Measurements from ENCODE around the gene CPN1. TPM values are rescaled to one million over a fixed set of nuclear protein-coding genes. Genes with fewer than 3 reads are reported as not detected.

Gene CPN1
- total RNA-seq, 2 experiments from 2014 or later, result not detected

GRCh38 chr10:100037758-100038315 is 43.8 kb downstream of the CPN1 start:
- Histone ChIP-seq H3K9me3 (ENCODE audit: low read length) (peaks cover 13% of the 10 kb centered on the region; the same call in 1 of the 2 replicates), H3K4me1 (ENCODE audit: insufficient read depth, low read length, poor library complexity, severe bottlenecking) (peaks cover 31% of the 10 kb centered on the region), H3K4me3 (ENCODE audit: low read depth, low read length, poor library complexity, severe bottlenecking) (no peak overlapping the region), H2AFZ (ENCODE audit: low read length) (peak overlapping the region; percentile 77), H4K20me1 (ENCODE audit: insufficient read depth, low read length) (no peaks in the 10 kb centered on the region), H3K27ac (ENCODE audit: low read depth, low read length, poor library complexity, severe bottlenecking) (no peak overlapping the region), H3K79me2 (ENCODE audit: insufficient read depth, low read depth, low read length) (no peaks in the 10 kb centered on the region), H3K9me2 (ENCODE audit: insufficient read depth, low read length) (no peaks in the 10 kb centered on the region), H3K4me2 (ENCODE audit: low read length) (no peak overlapping the region), H3K36me3 (ENCODE audit: insufficient read depth, low read length) (no peaks in the 10 kb centered on the region; the same call in 1 of the 2 replicates)
- CTCF ChIA-PET (ENCODE audit: unreplicated experiment), result interaction anchor here (1.1 kb wide), 1 partner anchor 11 kb away, joined by 3 read pairs; no protein-coding TSS in a partner anchor
- intact Hi-C loops (cut with micrococcal nuclease; ENCODE audit: unreplicated experiment), result no loop called here
- TF ChIP-seq CTCF (conservative IDR thresholded peaks at IDR 0.05; ENCODE audit: low read length) (no peak), EZH2phosphoT487 (IDR thresholded peaks at IDR 0.05; ENCODE audit: borderline replicate concordance, low read depth, low read length) (no peak)
- no peak for DNase-seq (ENCODE audit: low spot score)
- POLR2A ChIA-PET, result interaction anchor here (0.6 to 1.1 kb wide), 5 partner anchors 15 to 625 kb away, joined by 3 to 6 read pairs (median 3); no protein-coding TSS in a partner anchor
- no TSS peak for BruUV-seq (replicated peaks)

GRCh38 chr10:100036850-100037249 is 44.8 kb downstream of the CPN1 start:
- no peak overlapping the region for H3K4me3 ChIP-seq (ENCODE audit: low read depth, low read length, poor library complexity, severe bottlenecking)
- H3K9me2 ChIP-seq (ENCODE audit: insufficient read depth, low read length), result no peaks in the 10 kb centered on the region
- BruUV-seq (replicated peaks), result no TSS peak
- H3K4me2 ChIP-seq (ENCODE audit: low read length), result no peak overlapping the region
- no peak for DNase-seq (ENCODE audit: low spot score)
- H3K27ac ChIP-seq (ENCODE audit: low read depth, low read length, poor library complexity, severe bottlenecking), result no peak overlapping the region
- ChIA-PET POLR2A (no interaction called here), CTCF (ENCODE audit: unreplicated experiment) (no interaction called here)
- peaks cover 13% of the 10 kb centered on the region; the same call in 1 of the 2 replicates for H3K9me3 ChIP-seq (ENCODE audit: low read length)
- no peaks in the 10 kb centered on the region for H3K79me2 ChIP-seq (ENCODE audit: insufficient read depth, low read depth, low read length)
- no peak for TF ChIP-seq EZH2phosphoT487 (IDR thresholded peaks at IDR 0.05; ENCODE audit: borderline replicate concordance, low read depth, low read length)
- intact Hi-C loops (cut with micrococcal nuclease; ENCODE audit: unreplicated experiment), result no loop called here
- H4K20me1 ChIP-seq (ENCODE audit: insufficient read depth, low read length), result no peaks in the 10 kb centered on the region
- no peak overlapping the region for H2AFZ ChIP-seq (ENCODE audit: low read length)
- no peaks in the 10 kb centered on the region; the same call in 1 of the 2 replicates for H3K36me3 ChIP-seq (ENCODE audit: insufficient read depth, low read length)
- H3K4me1 ChIP-seq (ENCODE audit: insufficient read depth, low read length, poor library complexity, severe bottlenecking), result peaks cover 30% of the 10 kb centered on the region

GRCh38 chr10:100033766-100034418 is 47.8 kb downstream of the CPN1 start:
- Histone ChIP-seq H3K9me2 (ENCODE audit: insufficient read depth, low read length) (no peaks in the 10 kb centered on the region), H3K4me2 (ENCODE audit: low read length) (no peak overlapping the region), H4K20me1 (ENCODE audit: insufficient read depth, low read length) (no peaks in the 10 kb centered on the region), H3K9me3 (ENCODE audit: low read length) (peaks cover 13% of the 10 kb centered on the region; the same call in 1 of the 2 replicates), H3K4me1 (ENCODE audit: insufficient read depth, low read length, poor library complexity, severe bottlenecking) (peaks cover 16% of the 10 kb centered on the region), H3K27ac (ENCODE audit: low read depth, low read length, poor library complexity, severe bottlenecking) (no peak overlapping the region), H3K4me3 (ENCODE audit: low read depth, low read length, poor library complexity, severe bottlenecking) (no peak overlapping the region), H3K79me2 (ENCODE audit: insufficient read depth, low read depth, low read length) (no peaks in the 10 kb centered on the region), H3K36me3 (ENCODE audit: insufficient read depth, low read length) (no peaks in the 10 kb centered on the region; the same call in 1 of the 2 replicates), H2AFZ (ENCODE audit: low read length) (no peak overlapping the region)
- ChIA-PET POLR2A (interaction anchor here (1.0 kb wide), 1 partner anchor 10 kb away, joined by 4 read pairs; no protein-coding TSS in a partner anchor), CTCF (ENCODE audit: unreplicated experiment) (no interaction called here)
- intact Hi-C loops (cut with micrococcal nuclease; ENCODE audit: unreplicated experiment), result no loop called here
- TF ChIP-seq EZH2phosphoT487 (IDR thresholded peaks at IDR 0.05; ENCODE audit: borderline replicate concordance, low read depth, low read length), result no peak
- no peak for TF ChIP-seq CTCF (conservative IDR thresholded peaks at IDR 0.05; ENCODE audit: low read length)
- no TSS peak for BruUV-seq (replicated peaks)
- no peak for DNase-seq (ENCODE audit: low spot score)

Data from OCI-LY7 (cell line).